NCI-H1048 (cell line): ENCODE results near the gene BARHL2.

ENCODE experiments used
- DNase-seq: peaks from one replicate; lab custom pipeline; 2025; lab: John Stamatoyannopoulos, UW

BARHL2 gene

DNA sequence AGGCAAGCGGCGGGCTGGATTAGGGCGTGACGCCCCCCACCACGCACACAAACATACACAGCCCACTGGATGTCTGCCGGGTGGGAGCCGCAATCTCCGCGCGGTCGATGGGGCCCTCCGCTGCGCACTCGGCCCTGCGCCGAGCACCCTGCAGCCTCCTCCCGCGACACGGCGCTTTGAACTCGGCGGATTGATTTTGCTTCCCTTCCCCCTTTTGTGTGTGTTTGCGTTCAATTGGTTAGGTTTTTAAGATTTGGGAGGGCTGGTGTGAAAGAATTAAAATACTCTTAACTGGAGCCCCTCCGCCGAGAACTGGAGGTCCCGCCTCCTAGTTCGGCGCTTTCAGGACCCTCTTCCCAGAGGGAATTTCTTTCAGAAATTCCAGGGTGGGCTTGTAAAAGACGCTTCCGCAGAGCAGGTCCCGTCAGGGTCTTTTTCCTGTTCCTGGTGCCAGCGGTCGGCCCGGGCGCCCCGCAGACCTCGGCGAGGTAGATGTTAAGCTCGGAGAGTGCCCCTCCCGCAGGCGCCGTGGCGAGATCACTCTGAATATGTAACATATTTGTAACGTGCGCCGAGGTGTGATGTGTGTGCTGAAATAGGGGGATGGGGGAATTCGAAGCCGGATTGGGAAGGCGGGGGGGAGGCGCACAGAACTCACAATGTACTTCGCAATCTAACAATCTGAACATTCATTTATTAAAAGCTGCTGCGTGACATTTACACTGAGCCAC, 8.0 kb upstream of the BARHL2 start:
- DNase-seq, result no peak

DNA sequence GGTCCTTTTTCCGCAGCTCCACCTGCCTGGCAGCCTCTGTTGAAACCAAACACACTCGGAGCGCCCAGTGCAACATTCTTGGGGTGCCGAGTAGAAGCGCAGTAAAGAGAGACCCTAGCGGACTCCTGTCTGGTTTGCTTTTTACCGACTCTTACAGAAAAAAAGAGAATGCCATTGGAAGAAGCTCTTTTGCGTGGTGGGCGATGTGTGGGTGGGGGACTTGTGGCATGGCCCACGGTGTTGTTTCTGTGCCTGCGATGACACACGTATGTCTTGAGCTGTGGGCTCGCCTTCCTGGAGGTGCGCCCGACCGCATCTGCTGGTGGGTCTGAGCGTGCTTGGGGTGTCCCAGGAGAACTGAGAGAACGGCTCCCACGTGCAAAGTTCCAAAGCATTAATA, 7.3 kb upstream of the BARHL2 start:
- no peak for DNase-seq

DNA sequence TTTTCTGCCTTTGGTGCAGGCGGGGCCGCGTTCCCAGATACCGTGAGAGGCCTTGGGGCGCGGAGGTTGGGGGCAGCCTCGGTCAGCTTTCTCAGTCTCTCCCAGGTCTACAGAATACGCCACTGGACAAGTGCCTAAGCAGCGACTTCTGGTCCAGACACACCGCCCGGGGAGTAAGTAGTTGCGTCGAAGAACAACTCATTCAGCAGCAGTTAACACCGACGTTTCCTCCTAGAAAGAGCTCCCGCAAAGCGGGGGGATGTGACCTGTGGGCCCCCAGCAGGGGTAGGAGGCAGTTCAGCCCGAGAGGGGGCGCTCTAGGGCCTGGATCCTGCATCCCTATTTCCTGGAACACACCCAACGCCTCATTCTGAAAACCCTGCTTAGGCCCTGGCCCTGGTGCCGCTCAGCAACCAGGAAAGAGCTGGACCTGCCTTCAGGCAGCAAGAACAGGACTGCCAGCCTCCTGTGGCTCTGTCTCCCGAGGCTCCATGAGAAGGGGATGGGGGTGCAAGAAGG, 6.5 kb upstream of the BARHL2 start:
- no peak for DNase-seq

DNA sequence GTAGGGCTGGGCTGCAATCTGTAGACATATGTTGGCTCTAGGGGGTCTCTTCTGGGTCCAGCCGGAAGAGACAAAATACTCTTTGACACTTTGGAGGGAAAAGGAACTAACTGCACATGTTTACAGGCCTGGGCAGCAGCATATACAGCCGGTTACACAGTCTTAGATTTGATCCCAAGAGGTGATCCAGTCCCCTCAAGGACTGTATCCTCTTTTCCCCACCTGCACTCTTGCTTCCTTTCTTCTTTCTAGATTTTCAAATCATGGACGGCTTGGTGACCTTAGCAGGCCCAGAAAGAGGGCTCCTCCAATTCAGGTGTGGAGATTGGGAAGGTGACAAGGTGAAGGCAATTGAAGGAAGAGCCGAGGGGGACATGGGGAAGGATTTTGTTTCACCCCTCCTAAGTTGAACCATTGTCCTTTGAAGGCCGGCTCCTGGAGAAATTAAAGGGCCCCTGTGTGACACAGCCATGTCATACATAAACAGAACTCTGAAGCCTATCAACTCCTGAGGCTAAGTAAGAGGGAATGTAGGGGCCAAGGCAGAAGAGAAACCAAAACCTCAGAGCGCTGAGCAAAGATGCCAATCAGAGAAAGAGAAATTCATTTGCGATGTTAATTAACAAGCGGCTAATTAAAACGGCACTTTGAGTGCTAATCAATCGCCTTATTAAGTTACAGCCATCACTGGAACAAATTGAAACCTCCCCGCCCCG, 5.9 kb upstream of the BARHL2 start:
- no peak for DNase-seq

DNA sequence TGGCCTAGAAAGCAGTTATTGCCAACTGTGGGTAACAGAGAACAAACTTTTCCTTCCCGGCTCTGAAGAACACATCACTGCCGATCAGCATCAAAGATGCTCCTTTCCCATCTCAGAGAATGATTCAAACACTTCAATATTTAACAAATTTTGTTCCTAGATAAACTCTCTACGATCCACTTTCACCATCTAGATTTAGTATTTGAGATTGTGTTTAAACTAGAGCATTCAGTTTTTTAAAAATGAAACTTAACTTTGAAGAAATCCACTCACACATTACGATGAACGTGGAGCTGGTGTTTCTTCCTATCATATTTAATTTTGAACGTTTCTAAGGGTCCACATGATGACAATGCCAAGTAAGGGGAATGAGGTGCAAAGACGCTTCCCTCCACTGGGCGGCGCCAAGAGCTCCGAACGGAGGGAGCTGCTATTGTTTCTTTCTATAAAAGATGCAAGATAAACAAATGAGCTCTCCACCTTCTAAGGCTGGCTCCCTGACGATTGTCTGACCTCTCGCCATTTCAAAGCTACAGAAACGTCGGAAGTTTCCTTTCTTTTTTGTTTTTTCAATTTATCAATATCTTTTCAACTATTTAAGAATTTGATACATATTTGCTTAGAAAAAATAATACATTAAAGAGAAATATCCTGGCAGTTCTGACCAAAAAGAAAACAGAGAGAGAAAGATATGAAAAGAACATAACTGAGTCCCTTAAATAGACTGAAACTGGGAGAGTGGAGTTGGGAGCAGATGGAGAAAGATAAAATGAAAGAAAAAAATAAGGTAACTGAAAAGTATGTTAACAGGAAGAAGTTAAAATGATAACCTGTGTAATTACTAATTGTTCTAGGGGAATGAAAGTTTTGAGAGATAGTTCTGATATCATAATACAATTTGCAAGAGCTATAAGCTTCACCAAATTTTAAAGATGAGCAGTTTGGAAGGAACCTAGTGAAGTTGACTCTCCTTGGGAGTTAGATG, 4.4 kb upstream of the BARHL2 start:
- DNase-seq, result no peak

DNA sequence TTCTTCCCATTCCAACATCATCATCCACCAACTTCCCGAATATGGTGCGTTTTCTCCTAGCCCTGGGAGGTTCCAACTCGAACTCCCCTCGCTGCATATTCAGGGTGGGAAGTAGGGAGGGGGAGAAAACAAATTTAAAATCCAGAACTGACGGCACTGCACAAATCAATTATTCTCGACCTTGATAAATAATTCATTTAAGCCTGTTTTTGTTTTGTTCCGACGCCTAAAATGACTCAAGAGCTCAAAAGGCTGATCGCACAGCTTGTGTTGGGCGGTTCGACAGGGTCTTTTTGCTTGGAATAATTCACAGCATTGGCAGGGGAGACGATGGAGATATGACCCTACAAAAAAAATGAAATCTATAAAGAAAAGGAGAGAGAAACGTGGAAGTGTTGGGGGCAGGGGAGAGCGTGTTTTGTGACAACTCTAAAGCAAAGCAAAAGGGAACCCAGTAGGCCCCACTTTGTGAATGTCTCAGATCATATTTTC, 3.1 kb upstream of the BARHL2 start:
- no peak for DNase-seq

DNA sequence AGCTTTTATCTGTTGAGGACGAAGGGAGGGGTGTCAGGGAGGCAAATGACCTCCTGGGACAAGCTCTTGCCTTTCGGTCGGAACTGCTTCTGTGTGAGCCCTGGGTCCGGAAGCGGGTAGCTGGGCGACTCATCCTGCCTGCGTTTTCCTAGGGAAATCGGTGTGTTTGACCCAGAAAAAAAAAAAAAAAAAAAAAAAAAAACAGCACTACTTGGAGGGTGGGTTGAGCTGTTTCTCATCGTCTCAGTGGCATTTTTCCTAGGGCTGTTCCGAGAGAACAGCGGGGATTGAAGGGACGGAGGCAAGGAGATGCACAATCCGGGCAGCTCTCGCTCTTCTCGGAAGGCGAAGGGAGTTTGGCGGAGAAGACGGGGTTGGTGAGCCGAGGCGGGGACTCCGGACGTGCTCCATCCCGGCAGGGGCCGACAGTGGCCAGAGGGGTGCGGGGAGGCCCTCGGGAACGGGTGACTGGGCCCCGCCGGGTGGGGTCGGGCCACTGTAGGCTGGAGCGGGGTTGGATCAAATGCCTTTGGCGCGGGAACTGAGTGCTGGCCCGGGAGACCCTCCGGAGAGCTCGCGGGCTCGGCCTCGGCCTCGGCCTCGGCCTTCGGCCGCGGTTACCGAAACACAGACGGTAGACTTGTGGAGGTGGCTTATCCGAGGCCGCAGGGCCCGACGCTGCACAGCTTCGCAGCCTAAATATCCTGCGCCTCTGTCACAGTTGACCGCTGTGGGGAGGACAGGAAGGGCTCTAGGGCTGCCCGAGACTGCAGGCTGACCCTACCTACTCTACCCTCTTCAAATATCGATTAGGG, 2.4 kb upstream of the BARHL2 start:
- no peak for DNase-seq

DNA sequence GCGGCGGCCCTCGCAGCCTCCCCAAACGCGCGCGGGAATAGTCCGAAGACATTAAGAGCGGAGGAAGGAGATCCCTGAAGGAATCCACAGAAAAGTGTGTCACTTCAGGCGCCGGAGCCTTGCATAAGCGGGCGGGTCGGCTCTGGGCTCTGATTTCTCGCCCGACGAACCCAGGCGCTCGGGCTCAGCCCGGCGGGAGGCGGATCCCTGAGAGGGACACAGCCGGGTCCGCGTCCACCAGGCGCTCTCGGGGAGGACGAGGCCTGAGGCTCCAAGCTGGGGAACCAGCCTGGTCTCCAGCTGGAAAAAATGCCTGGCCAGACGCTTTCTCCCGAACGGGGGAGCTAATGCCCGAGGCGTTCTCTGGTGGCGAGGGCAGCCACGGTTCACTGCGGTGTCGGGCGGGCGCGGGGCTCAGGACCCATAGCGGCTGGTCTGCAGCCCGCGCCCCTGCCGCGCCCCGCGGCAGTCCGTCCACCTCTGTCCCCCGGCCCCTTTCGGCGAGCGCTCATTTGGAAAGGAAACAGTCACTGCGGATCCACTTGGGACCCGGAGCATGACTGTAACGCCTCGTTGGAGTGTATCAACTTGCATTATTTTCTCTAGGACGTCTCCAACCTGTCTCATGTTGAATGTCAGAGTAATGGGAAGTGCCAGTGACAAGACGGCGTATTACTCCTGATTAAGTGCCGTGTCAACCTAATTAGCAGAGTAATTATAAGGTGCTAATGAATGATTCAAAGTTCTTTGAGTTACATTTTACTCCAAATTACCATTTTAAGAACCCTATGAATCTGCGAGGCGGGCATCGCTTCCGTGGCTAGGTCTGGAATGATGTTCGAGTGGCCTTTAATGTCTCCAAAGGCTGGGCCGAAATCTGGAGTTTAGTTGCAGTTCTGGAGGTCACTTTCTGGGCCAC, 1.6 kb upstream of the BARHL2 start:
- DNase-seq, result no peak

DNA sequence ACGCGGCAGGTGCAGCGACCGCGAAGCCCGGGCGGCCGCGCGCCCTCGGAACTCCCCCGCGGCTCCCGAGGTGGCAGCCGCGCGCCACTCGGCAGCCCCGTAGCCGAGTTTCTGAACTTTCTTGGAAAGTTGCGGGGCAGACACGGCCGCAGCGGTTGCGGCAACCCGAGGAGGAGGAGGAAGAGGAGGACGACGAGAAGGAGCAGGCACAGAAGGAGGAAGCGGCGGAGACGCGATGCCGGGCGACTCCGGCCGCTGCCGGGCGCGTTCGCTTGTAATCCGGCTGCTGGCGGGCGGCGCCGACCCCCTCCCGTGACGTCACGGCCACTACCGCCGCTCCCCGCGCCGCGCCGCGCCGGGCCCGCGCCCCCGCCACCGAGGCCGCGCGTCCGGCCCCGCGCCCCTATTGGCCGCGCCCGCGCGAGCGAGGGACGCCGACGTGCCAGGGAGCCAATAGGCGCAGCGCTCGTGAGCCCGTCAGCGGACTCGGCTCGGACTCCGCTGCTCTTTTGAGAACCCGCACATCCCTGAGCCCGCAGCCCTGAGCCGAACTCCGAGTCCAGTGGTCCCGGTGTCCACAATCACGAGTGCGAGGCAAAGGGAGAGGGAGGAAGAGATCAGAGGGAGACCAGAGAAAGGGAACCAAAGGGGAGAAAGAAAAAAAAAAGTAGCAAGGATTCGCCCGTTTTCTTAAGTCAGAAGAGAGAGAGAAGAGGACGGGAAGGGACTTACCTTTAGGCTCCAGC, 736 bp upstream of the BARHL2 start:
- DNase-seq, result no peak

DNA sequence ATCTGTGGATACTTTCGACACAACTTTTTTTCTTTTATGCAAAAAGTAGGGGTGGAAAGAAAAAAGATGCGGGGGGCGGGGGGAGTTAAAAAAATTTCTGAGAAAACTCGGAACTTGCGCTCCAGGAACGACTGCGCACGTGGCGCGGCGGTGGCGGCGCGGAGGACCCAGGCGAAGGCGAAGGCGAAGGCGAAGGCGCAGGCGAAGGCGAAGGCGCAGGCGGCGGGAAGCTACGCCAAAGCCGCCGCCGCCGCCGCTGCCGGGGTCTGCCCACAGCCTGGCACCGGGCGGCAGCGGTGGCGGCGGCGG, 208 bp upstream of the BARHL2 start:
- no peak for DNase-seq

DNA sequence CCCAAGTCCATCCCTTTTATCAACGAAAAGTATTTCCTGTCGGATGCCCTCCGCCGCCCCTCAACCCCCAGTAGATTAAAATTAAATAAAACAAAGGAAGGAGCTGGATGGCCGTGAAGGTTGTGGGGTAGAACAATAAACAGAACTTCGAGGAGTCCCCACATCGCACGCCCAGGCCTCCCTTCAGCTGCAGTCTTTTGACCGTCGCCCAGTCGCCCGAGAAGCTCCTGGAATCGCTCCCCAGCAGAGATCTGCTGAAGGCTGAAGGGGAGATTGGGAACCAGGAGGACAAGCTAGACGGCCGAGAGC, 905 bp downstream of the BARHL2 start:
- DNase-seq, result no peak

DNA sequence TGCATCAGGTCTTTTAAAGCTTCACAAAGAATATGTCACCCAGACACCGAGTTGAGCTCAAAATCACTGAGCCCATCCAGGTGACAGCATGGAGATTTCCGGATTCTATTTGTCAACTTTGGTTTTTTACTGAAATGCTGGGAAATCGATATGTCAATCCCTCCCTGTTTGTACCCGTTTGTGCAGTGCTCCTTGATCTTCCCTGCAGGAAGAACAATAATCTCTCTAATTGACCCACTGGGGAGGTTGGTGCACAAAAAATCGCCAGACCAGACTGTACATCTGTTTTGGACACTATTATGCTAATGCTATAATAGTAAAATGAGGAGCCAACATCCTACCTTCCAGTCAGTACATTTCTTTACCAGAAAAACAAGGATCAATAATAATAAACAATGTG, 1.8 kb downstream of the BARHL2 start:
- DNase-seq, result no peak

DNA sequence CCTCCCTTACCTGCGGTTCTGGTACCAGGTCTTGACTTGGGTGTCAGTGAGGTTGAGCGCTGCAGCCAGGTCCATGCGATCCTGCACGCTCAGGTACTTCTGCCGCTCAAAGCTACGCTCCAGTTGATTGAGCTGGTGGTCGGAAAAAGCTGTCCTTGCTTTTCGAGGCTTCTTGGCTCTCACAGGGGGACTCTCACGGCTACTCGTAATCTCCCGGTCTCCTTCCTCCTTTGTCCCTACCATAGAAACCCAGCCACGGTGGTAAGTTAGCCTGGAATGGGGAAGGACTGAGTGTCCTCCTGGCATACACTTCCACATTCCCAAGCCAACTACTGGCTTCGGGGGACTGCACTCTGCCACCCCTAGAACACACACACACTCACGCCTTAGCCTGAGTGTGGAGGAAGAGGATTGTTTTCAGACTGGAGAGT, 2.6 kb downstream of the BARHL2 start:
- no peak for DNase-seq

DNA sequence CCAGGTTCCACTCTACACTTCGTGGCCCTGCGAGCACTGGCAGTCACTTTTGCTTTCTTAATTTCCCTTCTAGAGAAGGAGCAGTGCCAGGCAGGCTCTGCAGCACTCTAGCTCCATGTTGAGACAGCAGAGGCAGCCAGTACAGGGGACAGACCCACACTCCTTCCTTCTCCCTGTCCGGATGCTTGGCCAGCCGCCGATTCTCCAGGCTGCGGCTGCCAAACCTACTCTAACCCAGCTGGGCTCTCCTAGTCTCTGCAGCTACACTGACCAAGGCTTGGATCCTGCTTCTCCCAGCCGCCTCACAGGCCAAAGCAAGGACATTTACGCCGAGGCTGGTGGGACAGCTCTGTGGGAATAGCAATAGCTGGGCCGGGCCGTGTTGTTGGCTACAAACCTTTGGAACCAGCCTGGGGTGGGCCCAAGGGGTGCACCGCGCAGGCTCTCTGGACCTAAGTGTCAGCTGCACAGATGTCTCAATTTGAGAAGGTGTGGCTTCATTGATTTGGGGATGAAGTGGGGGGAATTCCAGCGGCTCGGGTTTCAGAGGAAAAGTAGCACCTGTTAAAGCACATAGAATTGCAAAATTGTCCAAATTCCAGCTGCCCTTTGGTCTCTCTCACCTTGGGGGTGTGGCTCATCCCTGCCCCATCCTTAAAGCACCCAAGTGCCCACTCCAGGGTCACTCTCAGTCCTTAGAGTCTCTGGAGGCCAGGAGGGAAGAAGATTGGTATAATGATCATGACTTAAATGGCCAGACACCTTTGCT, 3.2 kb downstream of the BARHL2 start:
- DNase-seq, result no peak

DNA sequence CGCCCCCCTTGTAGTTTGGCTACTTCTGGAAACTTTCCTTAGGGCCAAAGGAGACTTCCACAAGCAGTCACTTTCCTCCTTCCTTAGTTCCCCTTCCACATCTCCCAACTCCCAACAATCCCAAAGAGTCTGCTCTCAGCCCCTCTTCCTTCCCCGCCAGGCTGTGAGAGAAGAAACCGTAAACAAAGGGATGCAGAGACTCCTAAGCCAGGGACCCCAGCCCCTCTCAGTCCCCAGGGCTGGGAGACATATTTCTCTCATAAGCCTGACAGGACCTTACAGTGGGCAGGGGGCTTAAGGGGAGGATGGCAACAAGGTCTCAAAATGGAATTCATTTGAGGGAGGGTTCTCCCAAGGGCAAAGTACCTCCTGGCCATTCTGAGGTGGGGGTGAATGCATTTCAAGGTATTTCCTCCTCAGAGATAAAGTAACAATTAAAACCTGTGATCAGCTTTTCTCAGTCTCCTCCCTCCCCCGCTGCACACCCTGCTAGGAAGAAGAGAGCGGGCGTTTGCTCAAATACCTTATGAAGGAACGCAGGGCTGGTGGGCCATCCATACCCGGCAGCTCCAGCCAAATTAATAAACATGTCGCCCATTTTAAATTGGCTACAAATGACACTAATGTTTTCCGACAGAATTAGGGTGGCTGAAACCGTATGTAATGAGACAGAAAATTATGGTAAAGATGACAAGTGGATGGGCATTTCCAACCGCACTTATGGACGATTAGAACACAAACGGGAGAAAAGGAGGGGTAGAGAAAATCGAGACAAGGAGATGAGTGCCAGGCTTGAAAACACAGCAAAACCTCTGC, 4.0 kb downstream of the BARHL2 start:
- DNase-seq, result no peak

DNA sequence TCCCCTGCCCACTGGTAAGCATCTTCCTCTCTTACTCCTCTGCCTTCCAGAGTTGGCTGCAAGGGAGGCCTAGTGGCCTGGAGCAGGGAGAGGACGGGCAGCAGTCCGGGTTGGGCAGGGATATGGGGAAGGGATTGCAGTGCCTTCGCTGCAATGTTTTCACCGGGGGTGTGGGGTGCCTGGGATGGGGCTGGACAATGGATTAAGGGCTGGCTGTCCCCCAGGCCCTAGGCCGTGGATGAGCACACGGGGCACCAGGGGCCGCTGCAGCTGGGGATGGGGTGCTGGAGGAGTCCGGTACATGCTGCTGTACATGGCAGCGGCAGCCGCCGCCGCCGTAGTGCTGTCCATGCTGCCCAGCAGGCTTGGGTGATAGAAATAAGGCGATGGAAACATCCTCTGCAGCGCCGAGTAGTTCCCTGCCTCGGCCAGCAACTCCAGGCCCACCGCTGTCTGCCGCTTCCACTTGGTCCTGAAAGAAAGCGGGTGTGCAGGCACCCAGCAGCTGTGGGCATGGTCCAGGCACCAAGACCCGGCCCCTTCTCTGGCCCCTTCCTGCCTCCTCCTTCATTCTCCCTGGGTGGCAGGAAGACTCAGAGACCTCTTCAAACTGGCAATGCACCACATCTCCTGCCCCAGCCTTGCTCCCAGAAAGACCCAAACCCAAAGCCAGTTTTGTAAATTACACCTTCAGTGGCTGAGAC, 4.8 kb downstream of the BARHL2 start:
- DNase-seq, result no peak

DNA sequence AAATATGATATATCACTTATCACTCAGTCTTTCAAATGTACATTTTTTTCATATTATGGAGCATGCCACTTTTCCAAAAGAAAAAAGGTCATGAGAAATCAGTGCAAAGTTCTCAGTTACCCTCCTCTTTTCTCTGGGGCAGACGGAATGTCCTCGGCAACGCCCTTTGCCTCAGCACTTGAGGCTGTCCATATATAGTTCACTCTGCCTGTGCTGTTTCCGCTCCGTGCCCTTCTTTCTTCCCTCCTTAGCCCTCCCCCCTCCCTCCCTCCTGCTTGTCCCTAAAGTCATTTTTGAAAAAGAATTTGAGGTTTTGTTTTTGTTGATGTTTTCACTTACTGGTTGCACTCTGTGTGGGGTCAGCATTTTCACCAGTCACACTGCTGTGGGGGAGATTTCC, 5.4 kb downstream of the BARHL2 start:
- DNase-seq, result no peak
